Esophagus squamous epithelium (tissue), 5 donors: ENCODE measurements around the gene CNTLN. TPM values are rescaled to one million over a fixed set of nuclear protein-coding genes. Genes with fewer than 3 reads are reported as not detected.
"Not testable (repeated sequence)": the region's sequence is repeated elsewhere in the genome, so short reads cannot be mapped to it uniquely, and the experiment has no call there.

Experiments
- DNase-seq: peaks from one replicate; lab custom pipeline; 2025; lab: John Stamatoyannopoulos, UW
- H3K27ac ChIP-seq, 4 donors: fragments of 200-600 bp; sonication (generic); one replicate each; pipeline ENCODE4 v1.5.1; 2016 to 2019; ENCODE audit warnings: mild to moderate bottlenecking in 1 of 4
- H3K27me3 ChIP-seq, 4 donors: fragments of 200-600 bp; sonication (generic); 1 replicate in 3 of 4; 2 replicates in 1 of 4; pipeline versions ENCODE4 v1.5.1 to v1.6.0; 2017 to 2021; ENCODE audit warnings: antibody characterized with exemption in 1 of 4
- H3K36me3 ChIP-seq, 3 donors: fragments of 200-600 bp; sonication (generic); one replicate each; pipeline ENCODE4 v1.5.1; 2016 to 2019
- H3K4me1 ChIP-seq, 3 donors: fragments of 200-600 bp; sonication (generic); one replicate each; pipeline ENCODE4 v1.5.1; 2017 to 2019
- H3K4me3 ChIP-seq, 4 donors: fragments of 200-600 bp; sonication (generic); 1 replicate in 3 of 4; 2 replicates in 1 of 4; pipeline ENCODE4 v1.5.1; 2016 to 2019; ENCODE audit warnings: mild to moderate bottlenecking in 2 of 4, moderate library complexity in 1 of 4
- H3K9me3 ChIP-seq, 3 donors: fragments of 200-600 bp; sonication (generic); one replicate each; pipeline ENCODE4 v1.5.1; 2016 to 2019
- POLR2A ChIP-seq, 4 donors: fragments of 450-650 bp; IDR thresholded peaks; one replicate each; pipeline ENCODE4 v1.6.1; 2017; ENCODE audit warnings: antibody characterized with exemption in 4 of 4, mild to moderate bottlenecking in 4 of 4, moderate library complexity in 3 of 4
- WGBS, 2 donors: methylation state at CpG; one replicate each; pipeline ENCODE4 v1.1.5; 2018; 5-methylcytosine and 5-hydroxymethylcytosine counted together
- intact Hi-C: fragments of 100-400 bp; cut with DNase I; formaldehyde crosslinking; loops from one replicate; pipeline ENCODE4 v1.15.0; 2022
- total RNA-seq, 4 donors: library from RNA; depleted of rRNA; stranded (reverse); fragments of >200 nt; gene quantifications; one replicate each; pipeline ENCODE4 v1.1.0, GENCODE V29; 2016
- TF ChIP-seq, protein P1 (sequence below), 6 experiments: fragments of 450-650 bp in 4 of 6; fragments of 200-600 bp in 2 of 6; sonication (generic) in 2 of 6; IDR thresholded peaks; one replicate each; pipeline ENCODE4 v1.5.1; 2016 to 2019; ENCODE audit warnings: antibody characterized with exemption in 6 of 6, mild to moderate bottlenecking in 4 of 6, moderate library complexity in 4 of 6
- donor health status: DM: yes; HTN: yes; CAD: no.

Gene CNTLN
- total RNA-seq, 4 donors from 2014 or later = 0.80 to 8.2 (median 5.1) TPM

DNA sequence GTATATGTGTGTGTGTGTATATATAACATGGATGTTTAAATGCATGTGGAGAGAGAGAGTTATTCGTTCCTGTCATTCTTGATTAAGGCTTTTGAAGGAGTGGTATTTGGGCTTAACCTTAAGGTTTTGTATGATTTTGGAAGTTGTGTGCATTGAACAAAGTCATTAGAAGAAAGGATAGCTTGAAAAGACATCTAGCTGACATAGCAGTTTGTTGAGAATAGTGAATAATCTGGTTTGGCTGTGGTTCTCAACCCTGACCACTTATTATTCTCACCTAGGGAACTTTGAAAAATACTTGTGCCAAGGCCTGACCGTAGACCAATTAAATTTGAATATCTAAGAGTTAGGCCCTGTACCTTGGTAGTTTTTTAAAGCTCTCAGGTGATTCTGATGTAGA lies 303.0 kb downstream of the CNTLN start:
- no peak overlapping the region for H3K4me3 ChIP-seq
- no peaks in the 10 kb centered on the region for H3K27me3 ChIP-seq
- peaks cover 0 to 4% (median 0%) of the 10 kb centered on the region in 3 donors for H3K9me3 ChIP-seq
- DNase-seq = no peak
- TF ChIP-seq POLR2A (IDR thresholded peaks at IDR 0.05) = no peak
- TF ChIP-seq, protein P1, sequence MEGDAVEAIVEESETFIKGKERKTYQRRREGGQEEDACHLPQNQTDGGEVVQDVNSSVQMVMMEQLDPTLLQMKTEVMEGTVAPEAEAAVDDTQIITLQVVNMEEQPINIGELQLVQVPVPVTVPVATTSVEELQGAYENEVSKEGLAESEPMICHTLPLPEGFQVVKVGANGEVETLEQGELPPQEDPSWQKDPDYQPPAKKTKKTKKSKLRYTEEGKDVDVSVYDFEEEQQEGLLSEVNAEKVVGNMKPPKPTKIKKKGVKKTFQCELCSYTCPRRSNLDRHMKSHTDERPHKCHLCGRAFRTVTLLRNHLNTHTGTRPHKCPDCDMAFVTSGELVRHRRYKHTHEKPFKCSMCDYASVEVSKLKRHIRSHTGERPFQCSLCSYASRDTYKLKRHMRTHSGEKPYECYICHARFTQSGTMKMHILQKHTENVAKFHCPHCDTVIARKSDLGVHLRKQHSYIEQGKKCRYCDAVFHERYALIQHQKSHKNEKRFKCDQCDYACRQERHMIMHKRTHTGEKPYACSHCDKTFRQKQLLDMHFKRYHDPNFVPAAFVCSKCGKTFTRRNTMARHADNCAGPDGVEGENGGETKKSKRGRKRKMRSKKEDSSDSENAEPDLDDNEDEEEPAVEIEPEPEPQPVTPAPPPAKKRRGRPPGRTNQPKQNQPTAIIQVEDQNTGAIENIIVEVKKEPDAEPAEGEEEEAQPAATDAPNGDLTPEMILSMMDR (IDR thresholded peaks at IDR 0.05) = no peak
- no peaks in the 10 kb centered on the region for H3K4me1 ChIP-seq
- WGBS, 2 donors = 87 to 95% methylated on average over 2 of the region's 2 CpGs
- peaks cover 0 to 8% (median 0%) of the 10 kb centered on the region in 3 donors for H3K36me3 ChIP-seq
- H3K27ac ChIP-seq = no peak overlapping the region
- intact Hi-C loops = no loop called here

DNA sequence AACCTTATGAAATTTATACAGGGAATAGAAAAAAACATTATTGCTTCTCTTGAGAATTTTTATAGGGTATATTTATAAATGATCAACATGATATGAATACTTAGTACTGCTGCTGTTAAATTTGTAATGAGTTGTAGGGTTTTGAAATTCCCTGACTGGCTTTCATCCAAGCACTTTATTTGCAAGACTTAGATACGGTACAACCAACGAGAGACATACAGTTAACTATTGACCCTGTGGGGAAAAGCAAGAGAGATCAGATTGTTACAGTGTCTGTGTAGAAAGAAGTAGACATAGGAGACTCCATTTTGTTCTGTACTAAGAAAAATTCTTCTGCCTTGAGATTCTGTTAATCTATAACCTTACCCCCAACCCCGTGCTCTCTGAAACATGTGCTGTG lies 310.3 kb downstream of the CNTLN start:
- 75 to 78% methylated on average over 3 of the region's 3 CpGs for WGBS, 2 donors
- DNase-seq, H3K36me3 ChIP-seq, H3K4me3 ChIP-seq, H3K27me3 ChIP-seq, intact Hi-C loops, H3K4me1 ChIP-seq, H3K9me3 ChIP-seq, H3K27ac ChIP-seq: not testable (repeated sequence)

DNA sequence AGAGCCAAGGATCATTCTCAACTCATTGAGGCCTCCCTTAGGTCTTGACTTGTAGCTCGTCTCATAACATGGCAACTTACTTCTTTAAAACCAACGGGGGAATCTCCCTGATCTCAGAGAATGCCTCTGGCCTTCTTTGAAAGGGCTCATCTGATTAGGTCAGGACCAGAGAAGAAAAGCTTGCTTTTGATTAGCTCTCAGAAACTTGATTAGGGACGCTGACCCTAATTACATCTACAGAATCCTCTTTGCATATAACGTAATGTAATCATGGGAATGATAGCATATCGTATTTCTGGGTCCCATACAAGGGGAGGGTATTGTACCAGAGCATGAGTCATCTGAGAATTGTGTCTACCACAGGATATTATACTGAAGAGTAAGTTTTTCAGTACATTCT lies 318.9 kb downstream of the CNTLN start:
- TF ChIP-seq, protein P1 (IDR thresholded peaks at IDR 0.05) = no peak
- TF ChIP-seq POLR2A (IDR thresholded peaks at IDR 0.05) = no peak
- Histone ChIP-seq H3K4me1 (no peaks in the 10 kb centered on the region), H3K4me3 (no peak overlapping the region), H3K36me3 (no peaks in the 10 kb centered on the region), H3K9me3 (no peaks in the 10 kb centered on the region), H3K27me3 (no peaks in the 10 kb centered on the region), H3K27ac (no peak overlapping the region)
- 75 to 81% methylated on average over 5 of the region's 5 CpGs for WGBS, 2 donors
- DNase-seq = no peak
- intact Hi-C loops = no loop called here

DNA sequence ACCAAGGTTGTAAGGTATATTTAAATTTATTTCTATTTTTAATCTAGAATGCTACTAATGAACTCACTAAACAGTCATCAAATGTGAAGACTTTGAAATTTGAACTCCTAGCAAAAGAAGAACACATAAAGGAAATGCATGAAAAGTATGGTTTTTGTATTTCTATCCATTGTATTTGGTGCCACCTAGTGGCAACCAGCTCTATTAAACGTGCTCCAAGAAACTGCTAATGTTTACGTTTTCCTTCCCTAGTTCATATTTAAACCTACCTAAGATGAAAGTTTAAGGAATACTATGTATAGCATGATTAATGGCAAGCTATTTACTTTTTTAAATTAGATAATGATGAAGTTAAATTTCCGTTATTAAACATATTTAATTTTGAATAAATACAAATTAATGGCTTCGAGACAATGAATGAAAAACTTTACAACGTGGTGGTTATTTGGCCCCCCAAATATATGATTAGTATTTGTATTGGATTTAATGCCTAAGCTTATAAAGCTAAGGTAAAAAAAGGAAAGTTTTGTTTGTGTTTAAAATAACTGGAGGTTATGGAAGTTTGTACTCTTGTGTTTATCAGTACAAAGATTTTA lies 328.1 kb downstream of the CNTLN start:
- intact Hi-C loops = loop anchor here (10.0 kb wide), 1 partner anchor 348 kb away; no protein-coding TSS in a partner anchor
- DNase-seq = no peak

DNA sequence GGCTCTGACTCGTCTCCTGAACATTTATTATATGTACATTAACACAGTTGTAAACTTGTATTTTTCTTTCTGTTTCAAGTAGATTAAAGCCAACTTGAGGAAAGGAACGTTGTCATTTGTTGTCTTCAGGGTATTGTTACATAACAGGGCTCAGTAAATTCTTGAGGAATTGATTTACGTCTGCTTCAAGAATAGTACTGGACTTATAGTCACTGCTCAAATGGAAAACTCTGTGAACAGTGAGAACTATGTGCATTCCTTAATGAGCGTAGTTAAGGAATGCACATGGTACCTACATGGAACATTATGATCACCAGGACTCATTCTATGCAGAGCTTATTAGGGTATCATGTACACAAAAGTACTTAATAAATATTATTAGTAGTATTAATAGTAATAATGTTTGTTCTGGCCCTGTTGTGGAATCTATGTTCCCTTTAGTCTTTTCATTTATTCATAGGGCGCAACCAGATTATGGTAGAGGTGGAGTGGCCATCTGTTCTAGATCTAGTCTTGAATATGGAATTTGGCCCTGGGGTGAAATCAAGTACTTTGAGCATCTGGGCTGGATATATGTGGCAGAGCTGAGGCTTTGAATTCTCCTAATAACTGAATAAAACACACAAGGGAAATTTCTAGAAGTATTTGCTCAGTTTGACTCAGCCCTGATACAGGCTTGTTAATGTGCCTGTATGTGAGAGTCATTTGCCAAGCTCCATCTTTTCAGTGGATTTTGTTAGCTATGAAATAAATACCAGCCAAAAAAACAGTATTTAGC lies 335.4 kb downstream of the CNTLN start:
- TF ChIP-seq, protein P1 (IDR thresholded peaks at IDR 0.05) = no peak
- no peak for TF ChIP-seq POLR2A (IDR thresholded peaks at IDR 0.05)
- H3K9me3 ChIP-seq = no peaks in the 10 kb centered on the region
- H3K27ac ChIP-seq = no peak overlapping the region
- H3K4me1 ChIP-seq = no peaks in the 10 kb centered on the region
- 82 to 87% methylated on average over 5 of the region's 5 CpGs for WGBS, 2 donors
- intact Hi-C loops = no loop called here
- no peak for DNase-seq
- H3K27me3 ChIP-seq = no peaks in the 10 kb centered on the region
- H3K4me3 ChIP-seq = no peak overlapping the region
- H3K36me3 ChIP-seq = peaks cover 0 to 5% (median 0%) of the 10 kb centered on the region in 3 donors

More for the DNA sequence above, 328.1 kb downstream of the CNTLN start:
- no peak overlapping the region for H3K27ac ChIP-seq
- H3K9me3 ChIP-seq = no peaks in the 10 kb centered on the region
- no peaks in the 10 kb centered on the region for H3K4me1 ChIP-seq
- H3K27me3 ChIP-seq = no peaks in the 10 kb centered on the region
- H3K4me3 ChIP-seq = no peak overlapping the region
- peaks cover 0 to 5% (median 0%) of the 10 kb centered on the region in 3 donors for H3K36me3 ChIP-seq
- WGBS, 2 donors = 45 to 46% methylated on average over 5 of the region's 5 CpGs
- no peak for TF ChIP-seq POLR2A (IDR thresholded peaks at IDR 0.05)
- TF ChIP-seq, protein P1 (IDR thresholded peaks at IDR 0.05) = peak; percentile 59 to 73 (median 64)
